GM19372 (cell line): ENCODE measurements around the gene NEO1.
"Not testable (repeated sequence)": the region's sequence is repeated elsewhere in the genome, so short reads cannot be mapped to it uniquely, and the experiment has no call there.

Experiments
- ATAC-seq: cut with Tn5 transposase; IDR thresholded peaks from one replicate; pipeline ENCODE4 v1.9.1; 2021; ENCODE audit warnings: mild to moderate bottlenecking, low read depth, moderate library complexity; ENCODE audit not compliant: unreplicated experiment

The NEO1 gene

GRCh38 chr15:73296609-73297353 is 244.5 kb downstream of the NEO1 start:
- no peak for ATAC-seq

GRCh38 chr15:73298522-73299245 is 246.4 kb downstream of the NEO1 start:
- ATAC-seq, result no peak

- not testable (repeated sequence) for ATAC-seq
Measured at GRCh38 chr15:73300286-73300685, 248.0 kb downstream of the NEO1 start.

GRCh38 chr15:73303636-73304035 is 251.4 kb downstream of the NEO1 start:
- ATAC-seq, result no peak

- ATAC-seq, result no peak
Measured at GRCh38 chr15:73305331-73306211, 253.3 kb downstream of the NEO1 start.

GRCh38 chr15:73308305-73308704 is 256.0 kb downstream of the NEO1 start:
- no peak for ATAC-seq

GRCh38 chr15:73313861-73314260 is 261.6 kb downstream of the NEO1 start:
- no peak for ATAC-seq

DNA sequence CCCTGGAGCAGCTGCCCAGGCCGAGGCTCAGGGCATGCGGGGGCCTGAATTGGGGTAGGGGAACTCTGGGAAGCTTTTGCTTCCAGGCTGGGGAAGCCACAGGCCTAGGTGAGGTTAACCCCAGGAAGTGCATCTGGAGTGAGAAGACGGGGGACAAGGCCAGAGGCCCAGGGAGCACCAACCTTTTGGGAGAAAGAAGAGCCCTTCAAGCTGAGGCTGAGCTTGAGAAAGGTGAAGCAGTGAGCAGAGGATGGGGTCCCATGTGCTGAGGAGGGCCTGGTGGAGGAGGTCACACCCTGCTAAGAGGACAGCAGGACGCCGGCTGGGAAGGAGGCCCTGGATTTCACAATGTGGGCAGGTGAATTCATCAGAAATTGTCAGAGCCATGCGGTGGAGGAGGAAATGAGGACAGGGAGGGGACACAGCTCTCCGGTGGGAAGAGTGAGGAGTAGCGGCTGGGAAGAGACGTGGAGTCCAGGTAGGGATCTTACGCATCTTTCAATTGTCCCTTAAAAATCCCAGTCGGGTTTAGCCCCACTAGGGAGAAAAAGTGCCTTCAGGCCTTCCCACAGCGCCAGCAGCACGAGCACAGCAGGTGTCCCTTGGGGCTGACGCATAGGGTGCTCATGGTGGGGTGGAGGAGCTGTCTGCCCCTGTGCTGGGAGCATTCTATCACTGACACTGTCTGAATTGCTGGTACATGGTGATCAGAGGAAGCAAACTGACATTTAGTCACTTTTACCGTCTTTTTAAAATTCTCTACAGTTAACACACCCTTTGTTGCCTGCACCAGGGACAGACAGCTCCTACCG is 265.6 kb downstream of the NEO1 start:
- ATAC-seq, result no peak

- no peak for ATAC-seq
Measured at GRCh38 chr15:73318463-73319351, 266.4 kb downstream of the NEO1 start.

GRCh38 chr15:73319460-73320245 is 267.4 kb downstream of the NEO1 start:
- ATAC-seq, result no peak

DNA sequence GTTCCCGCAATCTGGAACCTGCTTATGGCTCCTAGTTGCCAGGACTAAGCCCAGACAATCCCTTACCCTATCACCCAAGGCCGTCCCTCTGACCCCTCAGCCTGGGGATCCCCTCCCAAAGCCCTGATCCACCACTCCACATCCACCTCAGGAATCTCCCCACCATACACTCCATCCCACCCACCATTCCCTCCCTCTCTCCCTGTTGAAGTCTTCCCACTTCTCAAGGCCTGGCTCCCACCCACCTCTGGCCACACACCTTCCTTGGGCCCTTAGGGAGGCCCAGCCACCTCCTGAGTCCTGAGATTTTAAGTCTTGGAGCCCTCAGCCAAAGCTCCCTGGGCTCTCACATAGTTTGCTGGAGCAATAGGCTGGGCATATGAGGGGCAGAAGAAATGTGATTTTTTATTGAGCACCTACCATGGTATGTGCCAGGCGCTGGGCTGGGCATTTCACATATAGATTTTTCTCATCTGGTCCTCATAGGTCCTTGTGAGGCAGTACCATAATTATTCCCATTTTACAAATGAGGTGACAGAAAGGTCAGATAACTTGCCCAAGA is 268.4 kb downstream of the NEO1 start:
- ATAC-seq, result no peak

DNA sequence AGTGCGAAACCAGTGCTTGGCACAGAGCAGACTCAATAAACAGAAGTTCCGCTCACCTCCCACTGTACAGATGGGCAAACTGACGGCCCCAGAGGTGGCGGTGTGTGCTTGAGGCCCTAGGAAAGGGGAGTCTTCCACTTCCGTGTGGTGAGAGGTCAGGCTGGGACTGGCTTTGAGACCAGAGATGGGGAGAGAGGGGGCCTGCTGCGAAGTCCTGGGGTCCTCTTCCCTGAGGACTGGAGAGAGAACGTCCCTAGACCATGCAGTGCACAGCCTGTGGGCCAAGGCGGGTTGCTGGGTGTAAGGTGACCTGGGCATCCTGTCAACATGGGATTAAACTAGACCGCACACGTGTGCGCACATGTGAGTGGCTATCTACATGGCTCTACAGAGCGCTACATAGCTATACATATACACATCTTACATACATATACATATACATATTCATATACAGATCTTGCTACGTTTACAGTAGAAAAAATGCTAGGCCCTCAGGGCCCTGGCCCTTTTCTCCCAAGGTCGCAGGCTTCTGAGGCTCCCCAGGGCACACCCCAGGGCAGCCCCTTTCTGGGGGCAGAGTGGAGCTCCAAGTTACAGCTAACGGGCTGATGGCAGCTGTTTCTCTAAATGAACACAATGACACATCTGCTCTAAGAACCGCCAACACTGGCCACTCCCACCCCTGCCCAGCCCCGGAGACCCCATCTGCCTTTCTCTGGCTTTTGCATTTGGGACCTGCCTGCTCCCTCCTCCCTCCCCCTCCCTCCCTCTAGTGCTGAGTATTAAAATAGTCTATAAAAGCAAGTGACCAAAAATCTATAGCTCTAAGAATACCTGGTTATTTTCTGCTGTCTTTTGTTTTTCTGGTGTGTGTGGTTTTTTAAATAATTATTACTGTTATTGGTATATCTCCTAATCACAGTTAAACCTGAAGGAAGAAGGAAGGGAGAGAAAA is 269.5 kb downstream of the NEO1 start:
- no peak for ATAC-seq

DNA sequence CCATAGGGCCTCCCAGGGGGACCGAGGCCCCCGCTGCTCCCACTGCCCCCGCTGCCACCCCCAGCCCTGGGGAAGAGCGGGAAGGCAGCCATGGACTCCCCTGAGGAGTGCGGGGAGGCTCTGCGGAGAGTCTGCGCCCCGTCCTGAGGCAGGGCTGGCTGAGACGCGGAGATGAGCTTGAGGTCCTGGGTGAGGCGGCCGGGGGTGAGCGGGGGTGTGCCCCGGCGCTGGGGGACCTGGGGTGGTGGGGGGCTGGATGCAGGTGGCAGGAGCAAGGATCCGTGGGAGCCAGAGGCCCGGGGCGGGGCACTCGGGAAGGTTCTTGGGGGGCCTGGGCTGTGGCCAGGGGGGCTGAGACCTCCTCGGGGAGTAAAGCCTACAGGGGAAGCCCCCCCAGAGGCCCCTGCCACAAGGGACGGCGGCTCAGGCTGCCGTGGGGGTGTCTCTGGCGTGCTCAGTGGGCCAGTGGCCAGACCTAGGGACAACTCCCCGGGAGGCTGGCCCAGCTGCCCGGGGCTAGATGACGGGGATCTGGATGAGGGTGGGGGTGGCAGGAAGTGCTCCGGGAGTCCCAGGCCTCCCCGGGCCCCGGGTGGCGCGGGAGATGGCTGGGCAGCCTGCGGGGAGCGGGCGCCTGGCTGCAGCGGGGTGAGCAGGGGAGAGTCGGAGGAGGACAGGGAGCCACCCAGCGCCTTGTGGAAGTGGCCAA is 270.6 kb downstream of the NEO1 start:
- no peak for ATAC-seq

- no peak for ATAC-seq
Measured at GRCh38 chr15:73323374-73323955, 271.2 kb downstream of the NEO1 start.

- ATAC-seq, result no peak
Measured at GRCh38 chr15:73323956-73324355, 271.7 kb downstream of the NEO1 start.

DNA sequence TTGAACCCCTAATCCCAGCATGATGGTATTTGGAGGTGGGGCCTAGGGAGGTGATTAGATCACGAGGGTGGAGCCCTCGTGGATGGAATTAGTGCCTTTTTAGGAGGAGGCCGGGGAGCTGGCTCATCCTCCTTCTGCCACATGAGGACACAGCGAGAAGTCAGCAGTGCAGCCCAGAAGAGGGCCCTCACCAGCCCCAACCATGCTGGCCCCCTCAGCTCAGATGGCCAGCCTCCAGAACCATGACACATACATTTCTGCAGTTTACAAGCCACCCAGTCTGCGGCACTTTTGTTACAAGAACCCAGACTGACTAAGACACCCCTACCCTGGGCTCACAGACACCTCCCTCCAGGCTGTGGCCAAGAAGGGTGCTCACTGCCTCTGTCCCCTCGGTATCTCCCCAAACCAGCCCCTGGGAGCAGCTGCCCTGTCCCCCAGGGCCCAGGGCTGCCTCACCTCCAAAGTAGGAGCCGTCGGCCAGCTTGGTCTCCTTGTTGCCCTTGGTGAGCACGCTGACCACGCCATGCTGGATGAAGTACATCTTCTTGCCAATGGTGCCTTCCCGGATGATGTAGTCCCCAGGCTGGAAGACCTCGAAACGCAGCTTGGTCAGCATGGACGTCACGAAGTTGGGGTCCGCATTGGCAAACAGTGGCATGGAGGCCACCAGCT is 272.4 kb downstream of the NEO1 start:
- ATAC-seq, result no peak
